H9 (cell line): ENCODE results near the gene CHDH. TPM values are rescaled to one million over a fixed set of nuclear protein-coding genes. Genes with fewer than 3 reads are reported as not detected.

Source experiments
- DNase-seq: peaks from one replicate; pipeline ENCODE4 v3.0.0-alpha.2; 2017
- H2AFZ ChIP-seq: one replicate; pipeline ENCODE4 v1.6.1; 2013; ENCODE audit warnings: mild to moderate bottlenecking, low read length, control low read depth, moderate library complexity
- H2AK5ac ChIP-seq: 2 replicates; pipeline ENCODE4 v1.6.1; 2013; ENCODE audit warnings: low read length, control low read depth, mixed read lengths; ENCODE audit not compliant: insufficient read length
- H2BK120ac ChIP-seq: one replicate; pipeline ENCODE4 v1.6.1; 2013; ENCODE audit warnings: low read depth, mild to moderate bottlenecking, low read length, control low read depth, inconsistent platforms; ENCODE audit not compliant: poor library complexity, severe bottlenecking
- H2BK12ac ChIP-seq: 2 replicates; pipeline ENCODE4 v1.6.1; 2013; ENCODE audit warnings: low read length, control low read depth, mixed read lengths, low read depth; ENCODE audit not compliant: insufficient read length
- H2BK15ac ChIP-seq: 2 replicates; pipeline ENCODE4 v1.6.1; 2013; ENCODE audit warnings: low read depth, low read length, control low read depth
- H2BK20ac ChIP-seq: one replicate; pipeline ENCODE4 v1.6.1; 2013; ENCODE audit warnings: low read depth, mild to moderate bottlenecking, low read length, control low read depth, inconsistent platforms; ENCODE audit not compliant: poor library complexity, severe bottlenecking
- H2BK5ac ChIP-seq: 2 replicates; pipeline ENCODE4 v1.6.1; 2013; ENCODE audit warnings: low read length, control low read depth, mixed read lengths; ENCODE audit not compliant: insufficient read length
- H3K14ac ChIP-seq: 2 replicates; pipeline ENCODE4 v1.6.1; 2013; ENCODE audit warnings: low read length, control low read depth; ENCODE audit not compliant: insufficient read depth
- H3K18ac ChIP-seq: 2 replicates; pipeline ENCODE4 v1.6.1; 2013; ENCODE audit warnings: low read depth, mild to moderate bottlenecking, mixed read lengths, low read length, control low read depth; ENCODE audit not compliant: insufficient read length
- H3K23ac ChIP-seq: 2 replicates; pipeline ENCODE4 v1.6.1; 2013; ENCODE audit warnings: low read length, control low read depth, mixed read lengths, low read depth; ENCODE audit not compliant: insufficient read length
- H3K23me2 ChIP-seq: 2 replicates; pipeline ENCODE4 v1.6.1; 2013; ENCODE audit warnings: low read depth, mild to moderate bottlenecking, mixed read lengths, low read length, control low read depth; ENCODE audit not compliant: insufficient read length, poor library complexity, severe bottlenecking
- H3K27ac ChIP-seq: 2 replicates; pipeline ENCODE4 v1.5.1; 2013; ENCODE audit warnings: low read length, control low read depth, mixed read lengths, low read depth; ENCODE audit not compliant: insufficient read length
- H3K27me3 ChIP-seq: 2 replicates; pipeline ENCODE4 v1.6.1; 2013; ENCODE audit warnings: low read length, control low read depth, inconsistent platforms; ENCODE audit not compliant: insufficient read depth
- H3K4ac ChIP-seq: 2 replicates; pipeline ENCODE4 v1.6.1; 2013; ENCODE audit warnings: low read depth, mild to moderate bottlenecking, control low read depth, inconsistent platforms, low read length, moderate library complexity
- H3K4me1 ChIP-seq: 2 replicates; pipeline ENCODE4 v1.6.1; 2013; ENCODE audit warnings: low read length, control low read depth, inconsistent platforms; ENCODE audit not compliant: insufficient read depth
- H3K4me2 ChIP-seq: 2 replicates; pipeline ENCODE4 v1.6.1; 2013; ENCODE audit warnings: low read length, control low read depth, mixed read lengths; ENCODE audit not compliant: insufficient read length, insufficient read depth
- H3K56ac ChIP-seq: 2 replicates; pipeline ENCODE4 v1.6.1; 2013; ENCODE audit warnings: low read depth, mild to moderate bottlenecking, mixed read lengths, low read length, control low read depth; ENCODE audit not compliant: insufficient read length
- H3K79me1 ChIP-seq: 2 replicates; pipeline ENCODE4 v1.6.1; 2013; ENCODE audit warnings: low read depth, mild to moderate bottlenecking, moderate library complexity, low read length, control low read depth, inconsistent platforms; ENCODE audit not compliant: insufficient read depth, poor library complexity, severe bottlenecking
- H3K79me2 ChIP-seq: 2 replicates; pipeline ENCODE4 v1.6.1; 2013; ENCODE audit warnings: low read length, control low read depth, inconsistent platforms; ENCODE audit not compliant: insufficient read depth
- H3K9ac ChIP-seq: 2 replicates; pipeline ENCODE4 v1.6.1; 2013; ENCODE audit warnings: low read length, control low read depth, mixed read lengths; ENCODE audit not compliant: insufficient read length; ENCODE audit errors: extremely low read depth
- H3K9me3 ChIP-seq: one replicate; pipeline ENCODE4 v1.6.1; 2013; ENCODE audit warnings: low read depth, low read length, inconsistent platforms; ENCODE audit not compliant: control insufficient read depth
- H3T11ph ChIP-seq: one replicate; pipeline ENCODE4 v1.6.1; 2013; ENCODE audit warnings: mild to moderate bottlenecking, low read length, control low read depth, inconsistent platforms
- H4K20me1 ChIP-seq: one replicate; pipeline ENCODE4 v1.6.1; 2013; ENCODE audit not compliant: control insufficient read depth, insufficient read length, insufficient read depth
- H4K5ac ChIP-seq: 2 replicates; pipeline ENCODE4 v1.6.1; 2013; ENCODE audit warnings: low read depth, mild to moderate bottlenecking, mixed read lengths, low read length, control low read depth; ENCODE audit not compliant: insufficient read length
- H4K8ac ChIP-seq: replicated peaks from 2 replicates; pipeline ENCODE4 v1.6.1; 2013; ENCODE audit warnings: low read length, control low read depth, mixed read lengths, low read depth; ENCODE audit not compliant: insufficient read length
- H4K91ac ChIP-seq: 2 replicates; pipeline ENCODE4 v1.6.1; 2013; ENCODE audit warnings: low read depth, mild to moderate bottlenecking, moderate library complexity, mixed read lengths, low read length, control low read depth; ENCODE audit not compliant: insufficient read length
- H3K27ac Mint-ChIP-seq, 3 experiments: 2 replicates in 2 of 3; 3 replicates in 1 of 3; pipeline ENCODE4 v1.8.0; 2020 to 2021; ENCODE audit warnings: mixed read lengths in 3 of 3, mild to moderate bottlenecking in 1 of 3, moderate library complexity in 1 of 3
- H3K27me3 Mint-ChIP-seq: 2 replicates; pipeline ENCODE4 v1.8.0; 2021; ENCODE audit warnings: low read depth, mild to moderate bottlenecking, moderate library complexity, mixed read lengths
- H3K36me3 Mint-ChIP-seq, 3 experiments: 2 replicates in 2 of 3; 3 replicates in 1 of 3; pipeline ENCODE4 v1.8.0; 2020 to 2021; ENCODE audit warnings: low read depth in 3 of 3, mixed read lengths in 3 of 3; ENCODE audit not compliant: insufficient read depth in 1 of 3
- H3K4me1 Mint-ChIP-seq, 2 experiments: 2 replicates each; pipeline ENCODE4 v1.8.0; 2020; ENCODE audit warnings: mixed read lengths in 2 of 2
- H3K4me3 Mint-ChIP-seq, 2 experiments: 2 replicates in 1 of 2; 3 replicates in 1 of 2; pipeline ENCODE4 v1.8.0; 2020 to 2021; ENCODE audit warnings: mild to moderate bottlenecking in 2 of 2, mixed read lengths in 2 of 2, moderate library complexity in 1 of 2
- H3K9me3 Mint-ChIP-seq, 2 experiments: 2 replicates in 1 of 2; 3 replicates in 1 of 2; pipeline ENCODE4 v1.8.0; 2020; ENCODE audit warnings: mild to moderate bottlenecking in 2 of 2, mixed read lengths in 2 of 2, moderate library complexity in 1 of 2
- CTCF ChIP-seq: fragments of 200-600 bp; sonication (generic); conservative IDR thresholded peaks from 3 replicates; pipeline ENCODE4 v1.8.0; 2021; ENCODE audit warnings: antibody characterized with exemption, mild to moderate bottlenecking
- WGBS: extraction: QIAGEN DNeasy Blood & Tissue Kit; methylation state at CpG from one replicate; pipeline ENCODE4 v1.1.7; 2013; ENCODE audit warnings: missing lambda C conversion rate, low lambda C conversion rate, mixed read lengths; ENCODE audit not compliant: insufficient read length; ENCODE audit errors: extremely low coverage; 5-methylcytosine and 5-hydroxymethylcytosine counted together
- total RNA-seq: library from RNA; stranded (reverse); gene quantifications from 2 replicates; pipeline ENCODE4 v1.2.1, GENCODE V29; 2021

Gene CHDH
- total RNA-seq, 1 experiment from 2014 or later = 11.0 TPM

DNA sequence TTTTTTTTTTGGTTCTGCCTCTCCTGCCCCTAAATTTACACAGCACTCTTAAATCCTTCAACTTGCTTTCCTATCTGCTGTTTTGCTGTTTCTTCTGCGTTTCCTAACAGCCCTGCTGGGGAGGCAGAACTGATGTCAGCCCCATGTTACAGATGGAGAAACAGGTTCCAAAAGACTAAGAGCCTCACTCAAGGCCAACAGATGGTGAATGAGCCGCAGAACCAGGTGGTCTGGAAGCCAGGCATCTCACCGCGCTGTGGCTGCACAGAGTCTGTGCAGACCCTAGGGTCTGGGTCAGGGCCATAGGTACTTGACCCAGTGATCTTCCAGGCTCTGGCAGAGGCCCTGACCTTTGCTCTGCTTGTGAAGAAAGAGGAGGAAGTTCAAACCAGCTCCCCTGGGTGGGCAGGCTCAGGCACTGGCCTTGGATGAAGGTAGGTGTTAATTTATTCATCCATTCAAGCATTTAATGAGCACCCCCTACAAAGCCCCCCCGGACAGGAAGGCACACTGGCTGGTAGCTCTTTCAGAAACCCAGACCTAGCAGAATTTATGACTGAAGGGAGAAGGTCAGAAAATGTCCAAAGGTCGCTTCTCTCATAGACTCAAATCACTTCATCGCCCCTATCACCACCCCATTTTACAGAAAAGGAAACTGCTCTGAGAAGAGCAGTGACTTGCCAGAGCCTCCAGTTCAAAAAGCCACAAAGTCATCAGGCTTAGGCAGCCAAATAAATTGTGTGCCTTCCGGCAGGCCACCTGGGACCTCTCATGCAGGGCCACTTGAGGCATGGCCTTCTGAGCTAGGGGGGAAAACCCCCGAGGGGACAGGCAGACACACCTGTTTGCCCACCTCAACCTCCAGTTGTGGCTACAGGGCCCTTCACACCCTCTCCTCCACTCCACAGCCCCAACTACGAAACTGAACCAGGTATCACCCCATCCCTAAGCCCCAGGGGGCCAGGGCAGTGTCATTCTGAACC, 2.7 kb downstream of the CHDH start:
- H4K8ac ChIP-seq = no peak overlapping the region
- H3K79me1 ChIP-seq = no peaks in the 10 kb centered on the region
- no peak overlapping the region for H3K27ac ChIP-seq
- H3K79me2 ChIP-seq = no peaks in the 10 kb centered on the region
- Mint-ChIP-seq H3K4me1 (peaks cover 39 to 41% of the 10 kb centered on the region in 2 experiments), H3K4me3 (peak overlapping the region; percentile 15 to 65; a peak in 3 of 5 replicates), H3K36me3 (peaks cover 1 to 10% (median 9%) of the 10 kb centered on the region in 3 experiments; a peak in 4 of 7 replicates), H3K27me3 (peaks cover 26% of the 10 kb centered on the region), H3K27ac (peak overlapping the region in 2 of 3 experiments; percentile 5 to 29; a peak in 2 of 7 replicates), H3K9me3 (no peaks in the 10 kb centered on the region; a peak in 1 of 5 replicates)
- H4K91ac ChIP-seq = no peak overlapping the region
- H3K4me2 ChIP-seq = no peak overlapping the region
- no peak overlapping the region for H3K23ac ChIP-seq
- H3K18ac ChIP-seq = no peak overlapping the region
- H3K23me2 ChIP-seq = peaks cover 4% of the 10 kb centered on the region
- H3K27me3 ChIP-seq = peaks cover 9% of the 10 kb centered on the region; the same call in 1 of the 2 replicates
- H4K5ac ChIP-seq = no peak overlapping the region
- no peak overlapping the region for H3K56ac ChIP-seq
- no peak overlapping the region for H2BK20ac ChIP-seq
- H3K4me1 ChIP-seq = peaks cover 7% of the 10 kb centered on the region; the same call in 1 of the 2 replicates
- H4K20me1 ChIP-seq = no peaks in the 10 kb centered on the region
- no peak overlapping the region for H2AK5ac ChIP-seq
- no peak overlapping the region for H2BK5ac ChIP-seq
- no peak overlapping the region for H2AFZ ChIP-seq
- no peak overlapping the region for H3T11ph ChIP-seq
- TF ChIP-seq CTCF = no peak
- H3K9me3 ChIP-seq = no peaks in the 10 kb centered on the region
- H3K4ac ChIP-seq = no peak overlapping the region
- no peak overlapping the region; the same call in 1 of the 2 replicates for H2BK15ac ChIP-seq
- H3K9ac ChIP-seq = no peak overlapping the region
- no peak overlapping the region for H2BK120ac ChIP-seq
- peak overlapping the region; percentile 48; the same call in 1 of the 2 replicates for H3K14ac ChIP-seq
- H2BK12ac ChIP-seq = no peak overlapping the region
- no peak for DNase-seq
- WGBS = no CpG with 5 or more reads among the region's 10 CpGs
